Measurements from ENCODE around the gene CYP27B1.

The CYP27B1 gene

GRCh38 chr12:57807285-57807684, 40.4 kb upstream of the CYP27B1 start:
- H3K27me3 Mint-ChIP-seq (ENCODE audit: low read depth) = no peaks in the 10 kb centered on the region
- no peak overlapping the region for H3K27ac Mint-ChIP-seq
- H3K9me3 Mint-ChIP-seq = no peaks in the 10 kb centered on the region
- H3K36me3 Mint-ChIP-seq (ENCODE audit: low read depth) = peaks cover 36% of the 10 kb centered on the region
- H3K4me1 Mint-ChIP-seq = no peaks in the 10 kb centered on the region
- H3K4me3 Mint-ChIP-seq = no peak overlapping the region
- TF ChIP-seq CTCF (IDR thresholded peaks at IDR 0.05; ENCODE audit: unreplicated experiment in 3 of 3) = no peak

DNA sequence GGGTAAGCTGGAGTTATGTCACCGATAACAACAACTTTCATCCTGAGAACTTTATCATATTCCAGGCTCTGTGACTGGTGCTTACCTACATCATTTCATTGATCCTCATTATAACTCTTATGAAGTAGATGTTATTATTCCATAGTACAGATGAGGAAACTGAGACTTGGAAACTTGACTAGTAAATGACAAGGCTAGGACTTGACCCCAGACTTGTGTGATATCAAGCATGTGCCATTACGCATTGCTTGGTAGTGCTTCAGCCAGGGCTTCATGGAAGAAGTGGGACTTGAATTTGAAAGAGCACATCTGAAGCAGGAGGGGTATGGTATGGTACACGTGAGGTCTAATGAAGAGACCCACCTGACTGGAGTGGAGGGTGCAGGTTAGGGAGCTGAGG, 39.8 kb upstream of the CYP27B1 start:
- no peak overlapping the region for H3K4me3 Mint-ChIP-seq
- no peak overlapping the region for H3K27ac Mint-ChIP-seq
- peaks cover 39% of the 10 kb centered on the region for H3K36me3 Mint-ChIP-seq (ENCODE audit: low read depth)
- no peaks in the 10 kb centered on the region for H3K4me1 Mint-ChIP-seq
- no peak for TF ChIP-seq CTCF (IDR thresholded peaks at IDR 0.05; ENCODE audit: unreplicated experiment in 3 of 3)
- H3K9me3 Mint-ChIP-seq = no peaks in the 10 kb centered on the region
- no peaks in the 10 kb centered on the region for H3K27me3 Mint-ChIP-seq (ENCODE audit: low read depth)

DNA sequence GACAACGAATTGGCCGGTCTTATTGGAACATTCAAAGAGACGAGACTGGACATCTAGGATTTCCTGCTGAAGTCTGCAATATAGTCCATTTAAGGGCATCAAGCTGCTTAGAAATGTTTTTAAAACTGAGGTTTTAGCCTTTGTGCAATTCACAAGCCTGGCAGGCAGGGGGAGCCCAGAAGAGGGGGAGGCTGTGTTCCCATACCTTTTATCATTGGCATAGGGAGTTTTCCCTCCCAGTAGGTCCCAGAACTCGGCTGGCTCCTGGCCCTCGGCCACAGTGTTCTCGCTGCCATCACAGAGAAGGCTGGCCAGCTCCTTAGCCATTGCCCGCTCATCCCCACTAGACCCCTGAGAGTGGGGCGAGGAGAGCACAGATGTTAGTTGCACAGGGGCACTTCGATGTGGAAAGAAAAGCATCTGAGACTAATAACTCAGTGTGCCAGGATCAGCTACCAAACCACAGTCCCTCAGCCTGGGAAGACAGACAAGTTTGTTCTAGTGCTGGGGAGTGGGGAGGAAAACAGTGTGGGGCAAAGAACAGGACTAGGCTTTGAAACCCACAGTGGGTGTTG, 36.5 kb upstream of the CYP27B1 start:
- no peaks in the 10 kb centered on the region for H3K4me1 Mint-ChIP-seq
- peak; percentile 65 to 74 (median 71) for TF ChIP-seq CTCF (IDR thresholded peaks at IDR 0.05; ENCODE audit: unreplicated experiment in 3 of 3)
- no peaks in the 10 kb centered on the region for H3K9me3 Mint-ChIP-seq
- peaks cover 45% of the 10 kb centered on the region for H3K36me3 Mint-ChIP-seq (ENCODE audit: low read depth)
- no peaks in the 10 kb centered on the region for H3K27me3 Mint-ChIP-seq (ENCODE audit: low read depth)
- H3K4me3 Mint-ChIP-seq = no peak overlapping the region
- H3K27ac Mint-ChIP-seq = no peak overlapping the region

- no peak overlapping the region for H3K4me3 Mint-ChIP-seq
- H3K4me1 Mint-ChIP-seq = no peaks in the 10 kb centered on the region
- TF ChIP-seq CTCF (IDR thresholded peaks at IDR 0.05; ENCODE audit: unreplicated experiment in 3 of 3) = no peak
- H3K27me3 Mint-ChIP-seq (ENCODE audit: low read depth) = no peaks in the 10 kb centered on the region
- no peaks in the 10 kb centered on the region for H3K9me3 Mint-ChIP-seq
- no peak overlapping the region for H3K27ac Mint-ChIP-seq
- peaks cover 47% of the 10 kb centered on the region for H3K36me3 Mint-ChIP-seq (ENCODE audit: low read depth)
These were observed 35.7 kb upstream of the CYP27B1 start for GRCh38 chr12:57802607-57803006.

DNA sequence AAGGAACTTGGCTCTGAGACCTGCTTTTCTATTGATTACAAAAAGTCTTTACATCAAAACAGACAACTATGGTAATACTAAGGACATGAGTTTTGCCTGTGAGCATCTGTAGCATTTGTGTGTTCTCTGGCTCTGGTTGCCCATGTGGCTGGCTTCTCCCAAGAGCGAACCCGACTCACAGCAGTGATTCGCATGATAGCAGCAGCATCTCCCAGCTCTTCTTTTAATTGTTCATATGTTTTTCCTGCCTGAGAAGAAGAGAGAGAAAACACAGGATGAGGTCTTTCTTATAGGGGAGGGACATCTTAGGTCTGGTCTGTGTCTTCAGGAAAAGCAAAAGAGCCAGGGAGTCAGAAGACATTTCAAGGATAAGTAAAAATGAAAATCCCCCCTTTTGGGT, 34.1 kb upstream of the CYP27B1 start:
- H3K27me3 Mint-ChIP-seq (ENCODE audit: low read depth) = no peaks in the 10 kb centered on the region
- H3K36me3 Mint-ChIP-seq (ENCODE audit: low read depth) = peaks cover 43% of the 10 kb centered on the region
- no peak overlapping the region for H3K4me3 Mint-ChIP-seq
- no peak for TF ChIP-seq CTCF (IDR thresholded peaks at IDR 0.05; ENCODE audit: unreplicated experiment in 3 of 3)
- no peaks in the 10 kb centered on the region for H3K4me1 Mint-ChIP-seq
- H3K27ac Mint-ChIP-seq = no peak overlapping the region
- H3K9me3 Mint-ChIP-seq = no peaks in the 10 kb centered on the region

GRCh38 chr12:57797933-57798332, 31.1 kb upstream of the CYP27B1 start:
- no peak for TF ChIP-seq CTCF (IDR thresholded peaks at IDR 0.05; ENCODE audit: unreplicated experiment in 3 of 3)
- peaks cover 63% of the 10 kb centered on the region for H3K36me3 Mint-ChIP-seq (ENCODE audit: low read depth)
- H3K4me1 Mint-ChIP-seq = no peaks in the 10 kb centered on the region
- no peaks in the 10 kb centered on the region for H3K9me3 Mint-ChIP-seq
- no peaks in the 10 kb centered on the region for H3K27me3 Mint-ChIP-seq (ENCODE audit: low read depth)
- H3K4me3 Mint-ChIP-seq = no peak overlapping the region
- H3K27ac Mint-ChIP-seq = no peak overlapping the region
